LNCaP clone FGC (cell line): Measurements from ENCODE around the gene GNGT2.

Experiments used
- DNase-seq: peaks from one replicate; pipeline ENCODE4 v3.0.0-alpha.2; 2011; ENCODE audit warnings: low read depth
- H3K4me3 ChIP-seq: 2 replicates; pipeline ENCODE4 v1.5.1; 2011; ENCODE audit warnings: mild to moderate bottlenecking, low read depth, low read length, control low read depth
- CTCF ChIP-seq: IDR thresholded peaks from 2 replicates; pipeline ENCODE4 v1.5.1; 2012; ENCODE audit warnings: mild to moderate bottlenecking; ENCODE audit not compliant: control insufficient read depth, insufficient read depth; ENCODE audit errors: extremely low read depth

Gene GNGT2

GRCh38 chr17:49216953-49217650, 6.7 kb upstream of the GNGT2 start:
- no peak for TF ChIP-seq CTCF
- no peak for DNase-seq
- H3K4me3 ChIP-seq: no peak overlapping the region

- no peak overlapping the region for H3K4me3 ChIP-seq
- DNase-seq: no peak
- no peak for TF ChIP-seq CTCF
Measured at GRCh38 chr17:49216482-49216881, 6.1 kb upstream of the GNGT2 start.

- TF ChIP-seq CTCF: no peak
- DNase-seq: no peak
- H3K4me3 ChIP-seq: no peak overlapping the region
Measured at GRCh38 chr17:49214676-49215360, 4.4 kb upstream of the GNGT2 start.

GRCh38 chr17:49213847-49214246, 3.5 kb upstream of the GNGT2 start:
- TF ChIP-seq CTCF: no peak
- DNase-seq: no peak
- H3K4me3 ChIP-seq: no peak overlapping the region

- no peak overlapping the region for H3K4me3 ChIP-seq
- no peak for DNase-seq
- TF ChIP-seq CTCF: no peak
Measured at GRCh38 chr17:49213399-49213798, 3.0 kb upstream of the GNGT2 start.

- no peak overlapping the region for H3K4me3 ChIP-seq
- no peak for TF ChIP-seq CTCF
- DNase-seq: no peak
Measured at GRCh38 chr17:49209061-49209571, 1.3 kb downstream of the GNGT2 start.
